GM19455 (cell line): ENCODE measurements around the gene CILP2.

Experiments
- ATAC-seq: cut with Tn5 transposase; IDR thresholded peaks from one replicate; pipeline ENCODE4 v1.9.1; 2021; ENCODE audit not compliant: unreplicated experiment

CILP2 gene

GRCh38 chr19:19563348-19563848, 25.3 kb downstream of the CILP2 start:
- ATAC-seq = no peak

GRCh38 chr19:19566306-19566705, 28.2 kb downstream of the CILP2 start:
- no peak for ATAC-seq

- no peak for ATAC-seq
Measured at GRCh38 chr19:19567391-19567790, 29.3 kb downstream of the CILP2 start.

DNA sequence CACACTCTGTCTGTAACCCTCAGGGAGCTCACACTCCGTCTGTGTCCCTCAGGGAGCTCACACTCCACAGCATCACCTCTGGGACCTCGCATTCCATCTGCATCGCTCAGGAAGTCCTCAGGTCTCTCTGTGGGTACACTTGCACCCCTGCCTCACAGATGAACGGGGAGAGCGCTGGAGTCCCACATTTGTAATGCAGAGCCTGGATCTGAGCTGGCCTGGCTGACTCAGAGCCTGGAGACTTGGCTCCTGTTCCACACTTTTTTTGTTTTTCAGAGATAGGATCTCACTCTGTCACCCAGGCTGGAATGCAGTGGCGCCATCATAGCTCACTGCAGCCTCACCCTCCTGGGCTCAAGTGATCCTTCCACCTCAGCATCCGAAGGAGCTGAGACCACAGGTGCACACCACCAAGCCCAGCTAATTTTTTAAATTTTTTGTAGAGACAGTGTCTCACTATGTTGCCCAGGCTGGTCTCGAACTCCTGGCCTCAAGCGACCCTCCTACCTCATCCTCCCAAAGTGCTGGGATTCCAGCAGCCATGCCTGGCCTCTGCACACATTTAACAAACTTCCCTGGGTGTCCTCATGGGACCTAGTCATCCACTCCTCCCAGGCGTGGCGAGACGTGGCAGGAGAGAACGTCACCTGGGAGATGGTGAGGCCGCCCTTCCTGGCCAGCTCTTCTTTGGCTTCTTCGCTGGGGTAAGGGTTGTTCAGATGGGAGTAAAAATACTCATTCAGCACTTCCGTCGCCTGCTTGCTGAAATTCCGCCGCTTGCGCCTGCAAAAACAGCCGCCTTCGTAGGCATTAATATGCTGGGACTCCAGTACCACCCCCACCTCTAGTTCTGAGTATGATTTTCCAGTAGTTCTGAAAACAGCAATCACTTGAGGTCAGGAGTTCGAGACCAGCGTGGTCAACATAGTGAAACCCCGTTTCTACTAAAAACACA, 31.0 kb downstream of the CILP2 start:
- no peak for ATAC-seq

DNA sequence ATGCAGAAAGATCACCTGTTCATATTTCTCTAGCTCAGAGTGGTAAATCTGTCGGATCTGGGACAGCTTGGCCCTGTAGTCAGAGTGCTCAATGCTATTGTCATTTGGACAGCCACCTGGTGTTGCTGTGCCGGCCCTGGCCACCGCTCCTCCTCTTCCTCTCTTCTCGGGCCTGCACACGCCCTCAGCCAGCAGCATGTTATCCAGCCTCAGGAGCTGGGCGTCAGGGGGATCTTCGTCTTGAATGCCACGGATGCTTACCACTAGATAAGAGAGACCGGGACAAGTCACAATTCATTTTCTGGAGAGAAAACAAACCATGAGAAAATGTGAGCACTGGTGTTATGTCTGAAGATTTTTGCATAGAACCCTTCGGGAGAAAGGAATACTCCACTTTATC, 32.5 kb downstream of the CILP2 start:
- ATAC-seq = no peak

DNA sequence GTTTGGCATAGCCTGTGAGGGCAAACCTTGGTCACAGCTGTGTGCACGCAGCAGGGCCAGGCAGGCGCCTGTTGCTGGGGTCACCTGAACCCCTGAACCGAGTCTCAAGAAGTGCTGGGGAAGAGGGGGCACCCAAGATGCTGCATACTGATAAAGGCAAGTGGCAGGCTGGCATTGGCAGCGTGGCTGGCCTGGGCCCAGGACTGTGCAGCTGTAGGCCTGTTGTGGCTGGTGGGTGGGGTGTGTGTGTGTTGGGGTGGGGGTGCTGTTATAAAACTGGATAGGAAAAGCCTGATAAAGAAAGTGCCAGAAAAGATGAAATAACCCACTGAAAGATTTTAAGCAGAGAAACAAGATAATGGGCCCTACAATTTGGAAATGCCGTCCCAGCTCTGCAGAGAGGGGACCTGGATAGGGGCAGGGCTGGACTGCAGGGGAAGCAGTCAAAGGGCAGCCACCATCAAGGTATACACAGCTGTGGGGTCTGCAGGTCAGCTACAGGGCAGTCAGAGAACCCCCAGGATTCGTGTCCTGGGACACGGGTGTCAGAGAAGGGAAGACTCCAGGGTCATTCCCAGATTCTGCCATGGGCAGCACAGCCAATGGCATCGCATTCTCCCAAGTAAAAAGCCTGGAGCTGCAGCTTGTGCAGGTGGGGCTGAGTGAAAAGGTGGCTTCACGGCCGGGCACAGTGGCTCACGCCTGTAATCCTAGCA, 33.2 kb downstream of the CILP2 start:
- no peak for ATAC-seq

GRCh38 chr19:19575411-19575810, 37.3 kb downstream of the CILP2 start:
- no peak for ATAC-seq

DNA sequence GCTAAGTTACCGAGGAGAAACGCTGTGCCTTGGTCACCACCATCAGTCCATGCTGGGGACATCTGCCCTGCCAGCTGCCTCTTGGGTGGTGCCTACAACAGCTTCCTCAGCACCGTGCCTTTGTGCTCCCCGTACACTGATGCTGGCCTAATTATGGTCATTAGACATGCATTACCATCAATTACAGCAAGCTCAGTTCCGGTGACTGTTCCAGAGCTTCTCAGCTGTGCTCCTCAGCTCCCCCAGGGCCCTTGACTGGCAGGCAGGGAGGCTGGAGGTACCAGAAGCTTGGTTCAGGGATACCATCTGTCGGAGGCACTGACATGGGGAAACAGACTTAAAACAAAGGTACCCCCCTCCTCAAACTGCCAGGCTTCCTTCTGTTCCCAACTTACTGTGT, 40.2 kb downstream of the CILP2 start:
- ATAC-seq = no peak

- no peak for ATAC-seq
Measured at GRCh38 chr19:19579533-19580361, 41.7 kb downstream of the CILP2 start.

DNA sequence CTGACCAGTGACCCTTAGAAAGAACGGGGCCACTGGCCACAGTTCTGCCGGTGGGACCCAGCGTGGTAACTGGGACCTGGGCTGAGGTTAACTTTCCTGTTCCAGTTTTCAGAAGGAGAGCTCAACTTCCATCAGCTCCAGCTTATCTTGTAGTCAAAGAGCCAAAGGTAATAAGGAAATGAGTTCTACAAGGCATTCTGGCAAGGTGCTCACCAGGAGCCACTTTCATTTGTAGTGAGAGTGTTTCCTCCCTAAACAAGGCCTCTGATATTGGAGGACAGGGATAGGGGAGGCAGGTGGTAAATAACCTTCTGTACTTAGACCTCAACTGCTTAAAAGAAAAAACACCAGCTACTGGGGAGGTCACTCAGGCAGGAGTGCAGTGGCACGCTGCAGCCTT, 42.4 kb downstream of the CILP2 start:
- no peak for ATAC-seq

GRCh38 chr19:19581391-19581790, 43.3 kb downstream of the CILP2 start:
- no peak for ATAC-seq

DNA sequence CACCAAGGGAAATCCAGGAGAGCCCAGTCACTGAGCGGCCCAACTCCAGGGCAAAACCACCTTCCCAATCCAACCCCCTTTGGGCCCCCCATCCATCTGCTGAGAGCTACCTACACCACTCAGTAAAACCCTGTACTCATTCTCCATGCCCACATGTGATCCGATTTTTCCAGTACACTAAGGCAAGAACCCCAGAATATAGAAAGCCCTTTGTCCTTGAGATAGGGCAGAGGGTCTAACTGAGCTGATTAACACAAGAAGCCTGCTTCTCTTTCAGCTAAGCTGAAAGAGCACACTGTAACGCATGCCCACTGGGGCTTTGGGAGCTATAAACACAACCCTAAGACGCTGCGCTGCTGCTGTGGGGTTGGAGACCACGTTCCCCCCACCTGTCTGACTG, 44.4 kb downstream of the CILP2 start:
- no peak for ATAC-seq

DNA sequence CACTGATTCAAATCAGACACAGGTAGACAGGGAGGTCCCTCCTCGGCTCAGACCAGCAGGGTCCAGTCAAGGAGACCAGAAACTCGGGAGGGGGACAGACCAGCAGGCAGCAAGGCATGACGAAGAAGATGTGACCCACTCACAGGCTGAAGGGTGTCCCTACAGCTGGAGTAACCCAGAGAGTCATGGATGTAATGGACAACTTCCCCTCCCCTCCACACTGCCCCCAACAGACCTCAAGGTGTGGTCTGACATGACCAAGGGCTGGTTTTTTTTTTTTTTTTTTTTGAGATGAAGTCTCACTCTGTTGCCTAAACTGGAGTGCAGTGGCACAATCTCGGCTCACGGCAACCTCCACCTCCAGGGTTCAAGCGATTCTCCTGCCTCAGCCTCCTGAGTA, 46.3 kb downstream of the CILP2 start:
- no peak for ATAC-seq

GRCh38 chr19:19587771-19588170, 49.7 kb downstream of the CILP2 start:
- ATAC-seq = no peak

GRCh38 chr19:19588546-19588945, 50.5 kb downstream of the CILP2 start:
- no peak for ATAC-seq

DNA sequence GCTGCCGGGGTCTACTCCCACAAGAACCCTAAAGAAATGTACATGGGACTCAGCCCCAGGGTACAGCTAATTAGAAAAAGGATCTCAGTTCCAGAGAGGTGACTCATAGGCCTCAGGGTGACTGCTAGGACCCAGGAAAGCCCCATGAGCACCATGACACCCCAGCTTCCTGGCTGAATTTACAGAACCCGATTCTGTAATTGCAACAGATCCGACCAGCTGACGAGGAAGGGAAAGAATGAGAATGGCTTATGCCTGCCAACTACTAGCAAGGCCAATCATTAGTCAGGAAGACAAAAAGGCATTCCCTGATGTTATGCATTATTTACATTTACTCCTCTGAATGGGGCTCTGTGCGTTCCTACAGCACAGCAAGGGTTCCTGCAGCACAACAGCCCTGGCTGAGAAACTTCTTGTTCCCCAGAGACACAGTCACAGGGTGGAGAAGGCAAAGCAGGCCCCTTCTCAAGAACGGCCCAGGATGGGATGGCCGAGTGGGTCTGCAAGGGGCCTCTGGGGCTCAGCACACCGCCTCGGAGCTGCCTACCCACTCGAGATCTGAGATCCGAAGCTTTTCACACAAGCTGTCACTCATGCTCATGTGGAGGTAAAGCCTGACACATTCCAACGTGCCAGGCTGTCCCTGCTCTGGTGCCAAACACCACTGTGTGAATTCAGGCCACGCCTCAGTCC, 53.2 kb downstream of the CILP2 start:
- no peak for ATAC-seq

DNA sequence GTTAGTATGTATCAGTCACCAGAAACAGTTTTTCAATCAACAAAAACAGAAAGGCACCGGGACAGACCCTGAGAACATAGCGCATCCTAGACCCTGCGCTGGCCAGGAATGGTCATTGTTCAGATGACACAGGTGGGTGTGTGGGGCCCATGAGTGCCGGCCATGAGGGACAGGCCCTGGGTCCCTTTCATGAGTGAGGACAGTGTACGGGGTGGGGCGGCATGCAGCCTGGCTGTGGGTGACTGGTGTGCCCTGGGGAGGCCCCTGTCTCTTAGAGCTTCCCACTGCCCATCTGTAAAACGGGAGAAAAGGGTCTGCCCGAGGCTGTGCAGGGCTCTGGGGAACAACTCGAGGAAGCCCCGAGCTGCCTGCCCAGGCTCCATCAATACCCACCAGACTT, 54.6 kb downstream of the CILP2 start:
- ATAC-seq = no peak

DNA sequence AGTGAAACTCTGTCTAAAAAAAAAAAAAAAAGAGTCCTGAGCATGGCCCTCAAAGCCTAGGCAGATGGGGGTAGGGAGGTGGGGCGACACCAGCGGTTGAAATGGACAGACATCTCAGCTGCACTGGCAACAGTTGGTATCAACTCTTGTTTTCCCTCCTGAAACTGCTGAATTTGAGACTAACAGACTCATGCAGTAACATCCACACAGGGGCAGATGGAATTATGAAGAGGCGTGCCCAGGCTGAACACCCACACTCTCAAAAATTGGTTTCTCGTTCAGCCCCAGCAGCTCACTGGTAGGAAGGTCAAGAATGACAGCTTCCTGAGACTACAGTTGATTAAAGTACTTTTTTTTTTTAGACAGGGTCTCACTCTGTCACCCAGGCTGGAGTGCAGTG, 56.3 kb downstream of the CILP2 start:
- ATAC-seq = no peak

GRCh38 chr19:19595171-19595701, 57.2 kb downstream of the CILP2 start:
- ATAC-seq = no peak
